HG03280 (cell line): ENCODE measurements around the gene GLOD4.

Experiments
- ATAC-seq: cut with Tn5 transposase; IDR thresholded peaks from one replicate; pipeline ENCODE4 v1.9.1; 2021; ENCODE audit warnings: mild to moderate bottlenecking, moderate library complexity; ENCODE audit not compliant: unreplicated experiment

The GLOD4 gene

DNA sequence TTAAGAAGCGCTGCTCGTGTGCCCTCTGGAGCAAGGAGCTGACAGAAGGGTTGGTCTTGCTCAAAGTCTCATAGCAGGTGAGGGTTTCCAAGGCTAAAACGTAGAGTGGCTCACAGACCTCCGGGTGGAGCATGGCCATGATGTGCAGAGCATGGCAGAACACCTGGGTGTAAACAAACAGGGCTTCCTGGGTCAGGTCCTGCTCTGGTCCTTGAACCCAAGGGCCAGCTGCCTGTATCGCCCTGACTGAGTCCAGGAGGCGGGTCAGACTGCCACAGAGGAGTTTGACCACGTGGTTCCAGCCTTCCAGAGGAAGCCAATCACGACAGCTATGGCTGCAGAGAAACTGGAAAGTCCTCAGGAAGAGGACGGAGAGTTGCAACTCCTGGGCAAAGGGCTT lies 37.1 kb downstream of the GLOD4 start:
- no peak for ATAC-seq

DNA sequence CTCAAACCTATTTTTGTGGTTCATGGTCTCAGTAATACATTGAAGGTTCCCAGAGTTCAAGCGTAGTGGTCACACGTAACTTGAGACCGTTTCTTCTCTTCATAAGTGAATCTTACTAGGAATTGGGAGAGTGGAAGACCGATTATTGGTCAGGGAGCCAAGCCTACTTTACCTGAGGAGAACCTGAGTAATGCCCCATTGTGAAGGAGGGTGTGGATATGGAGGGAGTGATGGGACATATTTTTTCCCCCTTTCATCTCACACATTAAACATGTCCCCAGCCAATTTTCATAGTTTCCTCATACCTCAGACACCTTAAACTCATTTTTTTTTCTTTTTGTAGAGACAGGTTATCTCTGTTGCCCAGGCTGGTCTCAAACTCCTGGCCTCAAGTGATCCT lies 38.9 kb downstream of the GLOD4 start:
- no peak for ATAC-seq

DNA sequence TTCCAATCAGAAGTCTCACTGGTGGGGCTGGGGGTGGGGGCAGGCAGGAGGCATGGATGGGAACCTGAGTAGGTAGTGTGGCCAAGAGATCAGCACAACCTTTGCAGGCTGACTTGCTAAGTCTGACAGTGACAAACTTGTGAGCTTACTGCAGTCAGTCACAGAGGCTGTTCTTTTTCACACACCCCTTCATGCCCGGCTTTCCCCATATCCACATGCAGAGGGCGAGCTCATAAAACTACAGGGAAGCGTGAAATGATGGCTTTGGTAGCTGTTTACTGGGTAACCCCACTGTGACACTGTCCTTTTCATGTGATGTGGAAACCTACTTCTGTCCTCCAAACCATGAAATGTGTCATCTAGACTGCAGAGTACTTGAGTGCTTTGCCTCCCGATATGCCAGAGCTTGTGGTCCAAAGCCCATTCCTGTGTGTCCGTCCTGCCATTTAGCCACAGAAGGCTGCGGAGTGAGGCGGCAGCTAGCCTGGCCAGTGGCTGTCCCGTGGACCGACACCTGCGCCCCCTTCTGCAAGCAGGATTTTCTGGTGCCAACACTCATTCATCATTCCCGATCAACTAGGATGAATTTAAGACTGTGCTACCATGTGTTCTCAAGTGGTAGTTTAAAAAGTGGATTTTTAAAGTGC lies 39.8 kb downstream of the GLOD4 start:
- ATAC-seq, result no peak

DNA sequence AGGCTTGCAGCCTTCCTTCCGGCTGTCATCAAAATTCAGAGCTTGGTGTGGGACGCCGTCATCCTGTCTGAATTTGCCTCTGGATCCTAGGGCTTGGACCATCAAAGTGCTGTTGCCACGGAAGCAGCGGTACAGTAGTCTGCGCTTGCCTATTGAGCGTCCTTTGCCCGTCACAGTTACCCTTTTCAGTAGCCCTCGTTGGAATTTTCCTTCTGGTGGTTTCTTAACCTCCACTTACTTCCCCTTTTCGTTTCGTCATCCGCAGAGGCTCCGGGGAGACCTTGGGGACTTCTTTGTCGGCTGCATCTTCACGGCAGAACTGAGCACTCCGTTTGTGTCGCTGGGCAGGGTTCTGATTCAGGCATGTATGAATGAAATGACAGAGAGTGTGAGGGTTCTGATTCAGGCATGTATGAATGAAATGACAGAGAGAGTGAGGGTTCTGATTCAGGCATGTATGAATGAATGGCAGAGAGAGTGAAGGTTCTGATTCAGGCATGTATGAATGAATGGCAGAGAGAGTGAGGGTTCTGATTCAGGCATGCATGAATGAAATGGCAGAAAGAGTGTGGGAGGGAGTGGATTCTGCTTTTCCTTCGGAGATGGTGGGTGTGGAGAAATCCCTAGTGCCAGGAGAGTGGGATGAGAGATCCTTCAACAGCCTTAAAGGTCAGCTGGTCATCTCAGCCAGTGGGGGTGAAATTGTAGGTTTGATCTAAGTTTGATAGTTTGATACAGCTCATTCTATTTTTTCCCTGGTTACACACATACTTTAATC lies 41.7 kb downstream of the GLOD4 start:
- ATAC-seq, result peak; percentile 76

DNA sequence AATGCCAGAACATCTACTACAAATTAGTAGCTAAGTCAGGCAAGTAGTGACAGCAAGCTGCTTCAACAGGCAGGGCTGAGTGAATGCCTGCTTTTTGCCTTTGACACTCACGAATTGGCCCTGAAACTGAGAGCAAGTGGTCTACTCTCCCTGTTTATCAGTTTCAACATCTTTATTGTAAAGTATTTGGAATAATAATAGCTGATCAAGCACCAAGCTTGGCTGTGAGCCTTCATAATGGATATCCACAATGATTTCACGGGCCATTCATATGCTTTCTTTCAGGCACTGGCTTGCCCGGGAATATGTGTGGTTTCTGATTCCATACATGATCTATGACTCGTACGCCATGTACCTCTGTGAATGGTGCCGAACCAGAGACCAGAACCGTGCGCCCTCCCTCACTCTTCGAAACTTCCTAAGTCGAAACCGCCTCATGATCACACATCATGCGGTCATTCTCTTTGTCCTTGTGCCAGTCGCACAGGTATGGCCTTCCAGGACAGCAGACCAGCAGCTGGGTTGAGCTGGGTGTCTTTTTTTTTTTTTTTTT lies 44.4 kb downstream of the GLOD4 start:
- no peak for ATAC-seq

DNA sequence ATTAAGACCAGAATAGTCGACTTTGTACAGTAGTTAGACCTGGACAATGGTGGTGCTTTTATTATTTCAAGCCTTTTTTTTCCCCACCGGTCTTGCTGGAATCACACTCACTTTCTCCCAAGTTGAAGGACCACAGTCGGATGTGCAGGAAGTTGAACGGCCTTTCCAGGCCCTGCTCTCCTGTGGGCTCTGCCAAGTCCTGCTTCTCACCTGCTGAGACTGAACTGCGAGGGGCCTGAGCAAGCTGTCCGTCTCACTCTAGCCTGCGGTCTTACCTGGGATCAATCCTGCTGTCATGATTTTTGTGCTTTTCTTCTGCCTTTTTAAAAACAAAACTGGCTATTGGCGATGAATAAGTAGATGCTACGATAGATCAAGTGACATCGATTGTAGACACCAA lies 48.3 kb downstream of the GLOD4 start:
- ATAC-seq, result no peak

DNA sequence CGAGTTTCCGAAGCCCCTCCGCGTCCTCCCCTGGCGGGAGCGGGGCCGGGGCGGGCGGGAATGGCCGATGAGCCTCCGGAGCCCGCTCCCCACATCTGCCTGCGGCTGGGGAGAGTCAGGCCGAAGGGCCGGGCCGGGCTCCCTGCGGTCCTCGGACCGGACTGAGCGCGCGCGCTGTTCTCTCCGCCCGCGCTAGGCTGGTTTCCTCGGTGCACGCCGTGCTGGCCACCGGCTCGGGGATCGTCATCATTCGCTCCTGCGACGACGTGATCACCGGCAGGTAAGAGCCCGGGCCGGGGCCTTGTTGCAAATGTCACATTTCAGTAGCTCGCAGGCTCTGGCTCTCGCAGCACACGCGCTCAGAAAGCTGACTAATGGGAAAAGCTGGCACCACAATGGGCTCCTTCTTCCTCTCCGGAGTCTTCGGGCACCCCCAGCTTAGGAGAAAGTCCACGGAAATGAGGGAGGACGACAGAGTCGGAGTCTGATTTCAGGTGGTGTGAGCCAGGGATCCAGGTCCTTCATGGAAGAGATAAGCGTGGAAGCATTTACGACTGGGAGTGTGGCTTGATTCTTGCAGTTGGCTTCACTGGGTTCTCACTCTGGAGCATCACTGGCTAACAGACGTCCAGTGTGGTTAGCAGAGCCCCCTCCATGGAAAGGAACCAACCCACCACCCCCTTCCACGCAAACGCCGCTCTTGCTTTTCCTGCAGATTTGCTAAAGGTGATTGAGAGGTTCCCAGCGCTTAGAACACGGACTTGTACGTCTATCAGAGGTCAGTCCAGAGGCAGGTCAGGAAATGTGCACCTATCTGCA lies 49.0 kb downstream of the GLOD4 start:
- ATAC-seq, result peak; percentile 44

DNA sequence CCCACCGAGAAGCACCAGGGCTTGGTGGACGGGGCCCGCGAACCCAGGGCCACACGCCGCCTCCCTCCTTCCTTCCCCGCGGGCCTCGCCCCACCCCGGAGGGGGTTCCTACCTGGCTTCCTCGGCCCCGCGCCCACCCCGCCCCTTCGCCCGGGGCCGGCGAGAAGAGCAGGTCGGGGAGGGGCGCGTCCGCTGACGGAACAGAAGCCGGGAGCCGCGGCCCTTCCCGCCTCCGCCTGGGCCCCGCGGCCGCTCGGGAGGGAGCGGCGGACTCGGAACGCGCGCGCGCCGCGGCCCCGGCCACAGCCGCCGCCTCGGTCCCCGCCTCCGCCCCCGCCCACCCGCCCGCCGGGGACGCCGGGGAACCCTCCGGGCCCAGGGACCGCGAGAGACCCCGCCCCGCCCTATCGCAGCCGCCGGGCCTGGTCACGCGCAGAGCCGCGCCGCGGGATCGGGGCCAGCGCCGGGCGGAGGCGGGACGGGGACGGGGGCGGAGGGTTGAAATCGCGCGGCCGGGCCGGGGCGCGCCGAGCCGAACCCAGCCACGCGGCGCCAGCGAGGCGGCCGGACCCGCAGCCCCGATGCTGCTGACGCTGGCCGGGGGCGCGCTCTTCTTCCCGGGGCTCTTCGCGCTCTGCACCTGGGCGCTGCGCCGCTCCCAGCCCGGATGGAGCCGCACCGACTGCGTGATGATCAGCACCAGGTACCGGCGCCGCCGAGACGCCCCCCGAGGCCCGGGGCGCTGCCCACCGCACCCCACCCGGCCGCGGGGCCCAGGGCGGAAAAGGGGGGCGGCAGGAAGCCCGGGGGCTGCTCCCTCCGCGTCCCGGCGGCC lies 49.8 kb downstream of the GLOD4 start, which contains the start of gene TLCD3A:
TLCD3A (plus strand) TSS at position 530 of the 835 bp plus-strand sequence; CDS start at position 582, 52 bp downstream.
- peak; percentile 53 for ATAC-seq

DNA sequence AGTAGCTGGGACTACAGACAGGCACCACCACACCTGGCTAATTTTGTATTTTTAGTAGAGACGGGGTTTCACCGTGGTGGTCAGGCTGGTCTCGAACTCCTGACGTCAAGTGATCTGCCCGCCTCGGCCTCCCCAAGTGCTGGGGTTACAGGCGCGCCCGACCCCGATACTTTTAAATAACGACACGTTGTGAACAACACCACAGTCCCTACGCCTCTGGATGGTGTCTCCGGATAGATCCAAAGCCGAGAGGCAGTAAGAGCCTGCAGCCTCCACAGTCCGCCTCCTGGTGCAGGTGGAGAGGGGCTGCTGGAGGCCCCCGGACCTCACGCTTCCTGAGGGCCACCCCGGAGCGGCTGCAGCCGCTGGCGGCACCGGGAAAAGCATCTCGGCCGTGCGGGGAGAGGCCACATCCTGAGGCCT lies 50.4 kb downstream of the GLOD4 start:
- ATAC-seq, result peak; percentile 14

DNA sequence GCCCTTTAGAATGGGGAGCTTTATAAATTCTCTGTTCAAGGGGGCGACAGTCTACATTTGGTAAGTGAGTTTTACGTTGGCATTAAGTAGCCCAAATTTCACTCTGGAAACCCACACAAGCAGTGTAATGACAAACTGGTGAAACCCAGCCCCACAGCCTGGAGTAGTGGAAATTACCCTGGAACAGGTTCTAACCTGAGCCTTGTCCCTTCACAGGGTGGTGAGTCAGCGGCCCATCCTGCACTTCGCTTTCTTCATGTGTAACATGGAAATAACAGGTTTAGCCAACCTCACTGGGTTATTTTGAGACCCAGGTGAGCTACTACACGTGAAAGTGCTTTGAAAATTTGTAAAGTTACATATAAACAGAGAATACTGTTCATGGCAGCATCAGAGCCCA lies 53.2 kb downstream of the GLOD4 start:
- no peak for ATAC-seq

DNA sequence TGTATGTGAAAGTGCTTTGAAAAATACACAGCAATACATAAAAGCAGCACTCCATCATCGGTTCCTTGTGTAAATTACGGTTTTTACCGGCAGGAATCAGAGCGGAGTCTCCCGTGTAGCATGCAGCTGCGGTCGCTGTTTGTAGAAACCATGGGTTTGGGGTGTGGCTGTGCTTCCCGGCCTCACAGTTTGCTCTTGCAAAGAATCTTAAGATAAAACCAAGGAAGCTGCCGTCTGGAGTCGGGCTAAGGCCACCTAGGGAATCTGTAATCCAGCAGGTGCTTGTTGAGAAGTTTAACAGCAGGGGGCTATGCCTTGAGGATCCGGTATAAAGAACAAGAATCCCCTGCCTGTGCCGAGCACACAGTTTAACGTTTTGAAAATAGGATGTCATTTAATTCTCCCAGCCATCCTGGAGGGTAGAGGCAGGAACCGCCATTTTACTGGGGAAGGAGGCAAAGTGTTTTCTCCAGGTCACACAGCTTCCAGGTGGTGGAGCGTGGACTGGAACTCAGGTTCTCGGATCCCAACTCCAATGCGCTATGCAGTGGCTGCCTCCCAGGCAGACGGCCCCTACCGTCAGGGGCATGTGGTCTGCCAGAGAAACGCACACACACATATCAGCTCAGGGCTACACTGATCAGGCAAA lies 55.7 kb downstream of the GLOD4 start:
- ATAC-seq, result no peak

DNA sequence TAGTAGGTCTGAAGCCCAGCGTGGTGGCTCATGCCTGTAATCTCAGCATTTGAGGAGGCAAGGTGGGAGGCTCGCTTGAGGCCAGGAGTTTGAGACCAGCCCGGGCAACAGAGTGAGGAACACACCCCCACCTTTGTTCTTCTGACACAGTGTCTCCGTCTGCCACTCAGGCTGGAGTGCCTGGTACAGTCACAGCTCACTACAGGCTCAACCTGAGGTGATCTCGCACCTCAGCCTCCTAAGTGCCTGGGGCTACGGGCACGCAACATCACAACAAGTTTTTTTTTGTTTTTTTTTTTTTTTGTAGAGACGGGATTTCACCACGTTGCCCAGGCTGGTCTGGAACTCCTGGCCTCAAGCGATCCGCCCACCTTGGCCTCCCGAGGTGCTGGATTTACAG lies 56.3 kb downstream of the GLOD4 start:
- ATAC-seq, result no peak

DNA sequence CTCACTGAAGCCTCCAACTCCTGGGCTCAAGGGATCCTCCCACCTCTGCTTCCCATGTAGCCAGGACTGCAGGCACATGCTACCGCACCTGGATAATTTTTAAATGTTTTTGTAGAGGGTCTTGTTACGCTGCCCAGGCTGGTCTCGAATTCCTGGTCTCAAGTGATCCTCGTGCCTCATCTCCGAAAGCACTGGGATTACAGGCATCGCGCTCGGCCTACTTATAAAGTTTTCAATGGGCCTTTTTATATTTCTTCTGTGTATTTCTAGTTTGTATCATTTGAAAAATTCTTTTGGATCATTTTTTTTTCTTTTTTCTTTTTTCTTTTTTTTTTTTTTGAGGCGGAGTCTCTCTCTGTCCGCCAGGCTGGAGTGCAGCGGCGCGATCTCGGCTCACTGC lies 57.0 kb downstream of the GLOD4 start:
- no peak for ATAC-seq

DNA sequence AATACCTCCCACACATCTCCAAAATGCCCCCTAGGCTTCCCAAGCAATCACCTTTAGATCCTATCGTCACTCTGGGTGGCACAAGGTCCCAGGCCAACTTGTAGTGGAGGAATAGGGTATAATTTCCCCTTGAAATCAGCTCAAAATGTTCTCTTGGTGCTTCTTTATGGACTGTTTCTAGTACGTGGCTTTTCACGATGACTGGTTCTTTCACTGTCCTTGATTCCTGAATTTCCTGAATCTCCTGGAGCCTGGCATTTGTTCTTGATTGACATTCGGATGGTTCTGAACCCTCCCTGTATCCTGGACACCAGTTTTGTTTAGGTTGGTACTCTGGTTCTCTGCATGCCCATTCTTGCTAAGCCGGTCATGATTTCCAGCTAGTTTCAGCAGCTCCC lies 60.5 kb downstream of the GLOD4 start:
- ATAC-seq, result no peak

DNA sequence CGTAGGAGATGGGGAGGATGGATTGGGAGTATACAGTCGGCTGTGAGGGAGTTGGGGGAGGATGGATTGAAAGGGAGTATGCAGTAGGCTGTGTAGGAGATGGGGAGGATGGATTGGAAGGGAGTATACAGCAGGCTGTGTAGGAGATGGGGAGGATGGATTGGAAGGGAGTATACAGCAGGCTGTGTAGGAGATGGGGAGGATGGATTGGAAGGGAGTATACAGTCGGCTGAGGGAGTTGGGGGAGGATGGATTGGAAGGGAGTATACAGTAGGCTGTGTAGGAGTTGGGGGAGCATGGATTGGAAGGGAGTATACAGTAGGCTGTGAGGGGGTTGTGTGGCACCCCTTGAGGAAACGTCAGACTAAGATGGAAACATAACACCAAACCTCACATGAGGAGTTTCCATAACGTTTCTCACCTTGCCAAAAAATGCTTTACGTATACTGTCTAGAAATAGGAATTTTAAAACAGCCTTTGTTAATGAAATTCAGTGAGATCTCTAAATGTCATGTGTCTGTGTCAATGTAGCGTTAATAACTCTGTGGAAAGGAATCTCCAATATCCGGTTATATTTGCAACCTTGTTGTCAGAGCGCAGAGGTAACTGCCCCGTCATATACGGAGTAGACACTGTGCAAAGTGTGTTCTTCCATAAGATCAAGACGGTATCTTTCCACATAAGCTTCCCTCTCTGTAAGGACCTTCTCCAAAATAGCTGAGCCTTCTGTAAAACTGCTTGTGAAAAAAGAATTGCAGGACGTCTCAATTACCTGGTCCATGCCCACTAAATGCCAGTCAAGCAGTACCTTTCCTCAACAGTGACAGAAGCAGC lies 61.2 kb downstream of the GLOD4 start:
- ATAC-seq, result no peak

DNA sequence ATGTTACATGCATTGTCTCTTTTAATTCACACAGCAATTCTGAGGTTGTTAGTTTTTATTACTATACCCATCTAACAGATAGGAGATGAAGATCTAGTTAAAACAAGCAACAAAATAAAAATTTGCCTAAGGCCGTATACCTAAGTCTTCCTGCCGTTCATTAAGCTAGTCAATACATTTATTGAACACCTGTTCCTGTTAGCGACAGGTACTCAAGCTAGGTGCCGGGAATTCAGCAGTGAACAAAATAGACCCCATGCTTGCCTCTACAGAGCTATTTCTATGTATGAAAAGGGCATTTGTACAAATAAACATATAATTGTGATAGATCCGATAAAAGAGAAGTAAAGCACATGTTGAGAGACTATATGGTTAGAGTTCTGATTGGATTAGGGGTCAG lies 64.0 kb downstream of the GLOD4 start:
- ATAC-seq, result no peak
